Type B pancreatic cell (in vitro differentiated cells): ENCODE results near the gene GALNT15. TPM values are rescaled to one million over a fixed set of nuclear protein-coding genes. Genes with fewer than 3 reads are reported as not detected.

Experiments
- DNase-seq: peaks from one replicate; pipeline ENCODE4 v3.0.0; 2021; ENCODE audit warnings: mixed read lengths; ENCODE audit not compliant: unreplicated experiment; ENCODE audit errors: extremely low spot score
- H3K27ac Mint-ChIP-seq: 2 replicates; pipeline ENCODE4 v1.8.0; 2021; ENCODE audit warnings: mild to moderate bottlenecking, mixed read lengths
- H3K27me3 Mint-ChIP-seq: 2 replicates; pipeline ENCODE4 v1.8.0; 2021; ENCODE audit warnings: mixed read lengths
- H3K36me3 Mint-ChIP-seq: 2 replicates; pipeline ENCODE4 v1.8.0; 2021; ENCODE audit warnings: mixed read lengths
- H3K4me1 Mint-ChIP-seq: one replicate; pipeline ENCODE4 v1.8.0; 2021; ENCODE audit warnings: mixed read lengths; ENCODE audit not compliant: unreplicated experiment
- H3K4me3 Mint-ChIP-seq: 2 replicates; pipeline ENCODE4 v1.8.0; 2021; ENCODE audit warnings: mild to moderate bottlenecking, mixed read lengths
- H3K9me3 Mint-ChIP-seq: 2 replicates; pipeline ENCODE4 v1.8.0; 2021; ENCODE audit warnings: mixed read lengths
- CTCF ChIP-seq: fragments of 200-600 bp; sonication (generic); conservative IDR thresholded peaks from 2 replicates; pipeline ENCODE4 v1.5.0; 2021; ENCODE audit warnings: antibody characterized with exemption, mild to moderate bottlenecking
- total RNA-seq: library from RNA; stranded (reverse); gene quantifications from 2 replicates; pipeline ENCODE4 v1.2.1, GENCODE V29; 2021; ENCODE audit warnings: low replicate concordance

The GALNT15 gene
- total RNA-seq, 1 donor from 2014 or later, result 0.17 TPM

GRCh38 chr3:16280671-16281070, 106.2 kb downstream of the GALNT15 start:
- Mint-ChIP-seq H3K4me3 (no peak overlapping the region), H3K27ac (no peak overlapping the region), H3K36me3 (peaks cover 10% of the 10 kb centered on the region)

More at GRCh38 chr3:16280671-16281070, 106.2 kb downstream of the GALNT15 start:
- no peaks in the 10 kb centered on the region for H3K9me3 Mint-ChIP-seq
- no peaks in the 10 kb centered on the region for H3K4me1 Mint-ChIP-seq
- no peaks in the 10 kb centered on the region for H3K27me3 Mint-ChIP-seq
- no peak for DNase-seq
- TF ChIP-seq CTCF, result no peak

Other genes starting within 250 kb of the GALNT15 start
- 30.0 and 30.2 TPM in 2 replicates for gene DPH3, start 90.3 kb downstream of the GALNT15 start, total RNA-seq
- 15.1 and 16.0 TPM in 2 replicates for gene OXNAD1, start 90.5 kb downstream of the GALNT15 start, total RNA-seq